Neural crest cell (in vitro differentiated cells): Measurements from ENCODE around the gene LPAR2. TPM values are rescaled to one million over a fixed set of nuclear protein-coding genes. Genes with fewer than 3 reads are reported as not detected.
"Not testable (repeated sequence)": the region's sequence is repeated elsewhere in the genome, so short reads cannot be mapped to it uniquely, and the experiment has no call there.

Experiments used
- DNase-seq: peaks from one replicate; pipeline ENCODE4 v3.0.0; 2021; ENCODE audit warnings: low read depth, mixed read lengths, low spot score
- H3K27ac Mint-ChIP-seq: one replicate; pipeline ENCODE4 v1.8.0; 2021; ENCODE audit warnings: mild to moderate bottlenecking, mixed read lengths; ENCODE audit not compliant: unreplicated experiment
- H3K27me3 Mint-ChIP-seq: 2 replicates; pipeline ENCODE4 v1.8.0; 2021; ENCODE audit warnings: low read depth, mild to moderate bottlenecking, mixed read lengths
- H3K36me3 Mint-ChIP-seq: 2 replicates; pipeline ENCODE4 v1.8.0; 2021; ENCODE audit warnings: low read depth, mild to moderate bottlenecking, mixed read lengths
- H3K4me1 Mint-ChIP-seq: 2 replicates; pipeline ENCODE4 v1.8.0; 2021; ENCODE audit warnings: mixed read lengths
- H3K4me3 Mint-ChIP-seq: one replicate; pipeline ENCODE4 v1.8.0; 2021; ENCODE audit warnings: mild to moderate bottlenecking, mixed read lengths
- H3K9me3 Mint-ChIP-seq: 2 replicates; pipeline ENCODE4 v1.8.0; 2021; ENCODE audit warnings: mixed read lengths
- total RNA-seq: library from RNA; stranded (reverse); gene quantifications from 2 replicates; pipeline ENCODE4 v1.2.1, GENCODE V29; 2021
- TF ChIP-seq, protein P1 (sequence below): fragments of 200-600 bp; sonication (generic); conservative IDR thresholded peaks from 2 replicates; pipeline ENCODE4 v1.5.0; 2021; ENCODE audit warnings: antibody characterized with exemption, mild to moderate bottlenecking

Gene LPAR2
- total RNA-seq, 1 donor from 2014 or later: 115 TPM

DNA sequence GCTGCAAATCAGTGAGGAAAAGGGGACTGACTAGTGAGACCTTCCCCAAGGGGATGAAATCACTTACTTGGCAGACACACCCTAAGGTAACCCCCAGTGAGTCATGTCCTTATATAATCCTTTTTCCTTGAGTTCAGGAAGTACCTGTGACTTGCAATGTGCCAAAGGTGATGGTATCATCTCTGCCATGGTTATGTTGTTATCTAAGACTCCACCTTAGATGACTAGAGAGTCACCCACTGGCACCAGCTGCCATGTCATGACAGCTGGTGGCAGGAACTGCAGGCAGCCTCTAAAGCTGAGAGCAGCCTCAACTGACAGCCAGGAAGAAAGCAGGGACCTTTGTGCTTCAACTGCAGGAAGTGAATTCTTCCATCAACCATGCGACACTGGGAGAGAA is 22.0 kb downstream of the LPAR2 start:
- H3K9me3 Mint-ChIP-seq: no peaks in the 10 kb centered on the region
- TF ChIP-seq, protein P1, sequence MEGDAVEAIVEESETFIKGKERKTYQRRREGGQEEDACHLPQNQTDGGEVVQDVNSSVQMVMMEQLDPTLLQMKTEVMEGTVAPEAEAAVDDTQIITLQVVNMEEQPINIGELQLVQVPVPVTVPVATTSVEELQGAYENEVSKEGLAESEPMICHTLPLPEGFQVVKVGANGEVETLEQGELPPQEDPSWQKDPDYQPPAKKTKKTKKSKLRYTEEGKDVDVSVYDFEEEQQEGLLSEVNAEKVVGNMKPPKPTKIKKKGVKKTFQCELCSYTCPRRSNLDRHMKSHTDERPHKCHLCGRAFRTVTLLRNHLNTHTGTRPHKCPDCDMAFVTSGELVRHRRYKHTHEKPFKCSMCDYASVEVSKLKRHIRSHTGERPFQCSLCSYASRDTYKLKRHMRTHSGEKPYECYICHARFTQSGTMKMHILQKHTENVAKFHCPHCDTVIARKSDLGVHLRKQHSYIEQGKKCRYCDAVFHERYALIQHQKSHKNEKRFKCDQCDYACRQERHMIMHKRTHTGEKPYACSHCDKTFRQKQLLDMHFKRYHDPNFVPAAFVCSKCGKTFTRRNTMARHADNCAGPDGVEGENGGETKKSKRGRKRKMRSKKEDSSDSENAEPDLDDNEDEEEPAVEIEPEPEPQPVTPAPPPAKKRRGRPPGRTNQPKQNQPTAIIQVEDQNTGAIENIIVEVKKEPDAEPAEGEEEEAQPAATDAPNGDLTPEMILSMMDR: no peak
- H3K36me3 Mint-ChIP-seq: no peaks in the 10 kb centered on the region
- peaks cover 6% of the 10 kb centered on the region for H3K4me1 Mint-ChIP-seq
- DNase-seq: no peak
- no peaks in the 10 kb centered on the region for H3K27me3 Mint-ChIP-seq
- H3K4me3 Mint-ChIP-seq: no peak overlapping the region
- no peak overlapping the region for H3K27ac Mint-ChIP-seq

DNA sequence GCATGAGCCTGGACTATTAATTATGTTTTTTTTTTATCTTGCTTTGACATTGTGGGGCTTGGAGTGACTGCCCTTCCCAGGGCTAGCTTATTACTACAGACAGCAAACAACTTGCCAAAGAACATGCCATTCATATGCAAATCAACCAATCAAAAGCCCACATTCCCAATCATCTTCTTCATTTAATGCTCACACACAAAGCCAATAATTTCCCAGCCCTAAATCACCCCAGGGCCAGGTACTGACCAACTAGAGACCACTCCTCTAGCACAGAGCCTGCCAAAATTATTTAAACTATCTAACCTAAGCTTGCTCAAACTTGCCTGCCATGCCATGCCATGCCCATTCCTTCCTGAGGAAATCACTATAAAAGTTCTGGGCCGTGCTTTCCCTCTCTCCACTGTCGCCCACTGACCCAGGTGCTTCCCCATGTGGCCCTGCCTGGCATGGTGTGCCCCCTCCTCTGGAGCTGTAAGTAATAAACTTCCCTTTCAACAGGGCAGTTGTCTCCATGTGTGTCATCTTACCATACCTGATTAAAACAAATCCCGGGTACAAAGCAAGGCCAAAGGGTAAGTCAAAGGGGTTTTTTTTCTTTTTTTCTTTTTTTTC is 25.2 kb downstream of the LPAR2 start:
- Mint-ChIP-seq H3K9me3 (no peaks in the 10 kb centered on the region), H3K4me1 (peaks cover 6% of the 10 kb centered on the region), H3K27ac (no peak overlapping the region), H3K4me3 (no peak overlapping the region), H3K27me3 (no peaks in the 10 kb centered on the region), H3K36me3 (no peaks in the 10 kb centered on the region)
- TF ChIP-seq, protein P1: no peak
- DNase-seq: no peak

DNA sequence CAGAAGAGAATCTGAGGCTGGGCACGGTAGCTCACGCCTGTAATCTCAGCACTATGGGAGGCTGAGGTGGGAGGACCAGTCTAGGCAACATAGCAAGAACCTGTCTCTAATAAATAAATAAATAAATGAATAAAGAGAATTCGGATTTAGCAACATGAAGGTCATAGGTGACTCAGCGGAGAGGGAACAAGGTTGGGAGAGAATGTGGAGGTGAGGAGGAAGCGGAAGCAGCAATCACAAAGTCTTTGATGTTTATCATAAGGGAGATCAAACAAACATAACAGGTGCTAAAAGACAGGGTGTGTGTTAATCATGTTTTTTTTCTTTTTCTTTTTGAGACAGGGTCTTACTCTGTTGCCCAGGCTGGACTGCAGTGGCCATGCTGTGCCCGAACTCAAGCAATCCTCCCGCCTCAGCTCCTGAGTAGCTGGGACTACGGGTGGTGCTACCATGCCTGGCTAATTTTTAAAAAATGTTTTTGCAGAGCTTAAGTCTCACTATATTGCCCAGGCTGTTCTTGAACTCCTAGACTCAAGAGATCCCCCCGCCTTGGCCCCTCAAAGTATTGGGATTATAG is 25.8 kb downstream of the LPAR2 start:
- DNase-seq: no peak
- TF ChIP-seq, protein P1: no peak
- Mint-ChIP-seq H3K27ac (no peak overlapping the region), H3K4me3 (no peak overlapping the region), H3K9me3 (no peaks in the 10 kb centered on the region), H3K36me3 (no peaks in the 10 kb centered on the region), H3K4me1 (peaks cover 6% of the 10 kb centered on the region), H3K27me3 (no peaks in the 10 kb centered on the region)

DNA sequence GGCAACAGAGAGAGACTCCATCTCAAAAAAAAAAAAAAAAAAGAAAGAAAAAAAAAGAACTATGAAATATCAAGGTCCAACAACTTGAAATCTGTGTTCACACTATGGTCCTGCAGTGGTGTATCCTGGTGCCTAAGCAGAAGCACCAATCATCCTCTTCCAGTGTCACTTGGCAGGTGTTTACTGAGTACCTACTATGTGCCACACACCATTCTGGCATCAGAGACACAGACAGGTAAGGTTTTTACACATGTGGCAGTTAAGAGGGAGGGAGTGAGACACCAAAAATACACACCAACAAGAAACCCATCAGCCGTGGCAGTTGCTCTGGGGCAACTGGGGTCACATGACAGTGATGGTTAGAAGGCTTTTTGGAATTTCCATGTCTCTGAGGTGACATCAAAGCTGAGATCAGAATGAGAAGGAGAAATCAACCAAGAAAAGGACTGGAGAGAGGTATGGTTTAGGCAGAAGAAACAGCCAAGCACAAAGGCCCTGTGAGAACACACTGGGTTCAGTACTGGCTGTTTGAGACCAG is 27.2 kb downstream of the LPAR2 start:
- TF ChIP-seq, protein P1: no peak
- Mint-ChIP-seq H3K4me3 (no peak overlapping the region), H3K27ac (no peak overlapping the region), H3K4me1 (peaks cover 6% of the 10 kb centered on the region), H3K27me3 (no peaks in the 10 kb centered on the region), H3K36me3 (no peaks in the 10 kb centered on the region), H3K9me3 (no peaks in the 10 kb centered on the region)
- no peak for DNase-seq

DNA sequence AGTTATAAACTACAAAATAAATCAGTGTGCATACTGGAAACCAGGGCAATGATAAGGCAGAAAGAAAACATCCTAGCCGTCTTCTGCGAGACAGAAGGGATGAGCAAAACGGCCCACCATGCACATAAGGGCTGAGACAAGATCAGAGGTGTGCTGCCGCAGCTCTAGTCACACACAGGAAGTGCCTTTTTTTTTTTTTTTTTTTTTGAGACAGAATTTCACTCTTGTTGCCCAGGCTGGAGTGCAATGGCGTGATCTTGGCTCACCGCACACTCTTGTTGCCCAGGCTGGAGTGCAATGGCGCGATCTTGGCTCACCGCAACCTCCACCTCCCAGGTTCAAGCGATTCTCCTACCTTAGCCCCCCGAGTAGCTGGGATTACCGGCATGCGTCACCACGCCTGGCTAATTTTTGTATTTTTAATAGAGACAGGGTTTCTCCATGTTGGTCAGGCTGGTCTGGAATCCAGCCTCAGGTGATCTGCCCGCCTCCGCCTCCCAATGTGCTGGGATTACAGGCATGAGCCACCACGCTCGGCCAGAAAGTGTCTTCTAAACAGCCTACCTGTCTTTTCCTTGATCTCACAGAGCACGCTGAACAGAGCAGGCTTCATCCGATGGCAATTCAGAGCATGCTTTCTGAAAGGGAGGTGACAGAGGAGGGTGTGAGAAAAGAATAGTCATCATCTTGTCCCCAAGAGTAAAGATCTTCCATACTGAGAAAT is 29.1 kb downstream of the LPAR2 start:
- not testable (repeated sequence) for H3K36me3 Mint-ChIP-seq, H3K9me3 Mint-ChIP-seq, H3K27me3 Mint-ChIP-seq, DNase-seq, H3K27ac Mint-ChIP-seq, H3K4me1 Mint-ChIP-seq, H3K4me3 Mint-ChIP-seq
